ENCODE measurements around the gene TTLL13. TPM values are rescaled to one million over a fixed set of nuclear protein-coding genes. Genes with fewer than 3 reads are reported as not detected.

TTLL13 gene
- total and polyA plus RNA-seq, 12 donors = 0.11 to 1.9 (median 0.28) TPM; not detected in 5

DNA sequence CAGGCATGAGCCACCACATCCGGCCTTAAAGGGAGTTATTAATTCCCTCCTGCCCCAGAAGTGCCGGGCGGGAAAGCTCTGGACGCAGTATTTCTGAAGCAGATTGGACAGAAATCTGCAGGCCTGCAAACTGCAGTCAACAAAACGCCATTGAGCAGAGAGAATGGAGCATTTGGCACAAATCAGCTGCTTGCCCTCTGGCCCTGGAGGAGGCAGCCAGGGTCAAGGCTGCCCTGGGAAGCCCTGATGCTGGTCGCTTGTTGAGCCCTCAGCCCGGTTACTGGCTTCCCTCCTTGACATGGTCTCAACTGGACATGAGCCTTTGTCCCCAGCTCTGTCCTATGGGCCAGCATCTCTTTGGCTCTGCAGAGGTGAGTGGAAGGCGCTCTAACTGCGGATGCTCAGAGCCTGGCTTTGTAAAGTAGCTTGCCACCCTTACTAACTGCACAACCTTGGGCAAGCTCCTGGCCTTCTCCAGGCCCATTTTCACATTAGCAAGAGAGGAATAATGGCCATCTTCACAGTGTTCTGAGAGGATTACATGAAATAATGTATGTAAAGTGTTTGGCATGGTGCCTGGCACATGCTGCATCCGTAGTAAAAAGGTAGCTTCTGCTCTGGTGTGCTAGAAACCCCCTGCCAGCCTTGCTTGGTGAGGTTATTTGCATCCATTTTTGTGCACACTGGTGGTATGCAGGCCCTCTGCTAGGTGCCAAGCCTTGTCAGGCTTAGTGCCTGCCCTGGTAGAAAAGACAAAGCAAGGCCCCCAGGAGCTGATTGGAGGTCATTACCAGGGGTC is 44.1 kb upstream of the TTLL13 start:
- WGBS, 4 donors = 71 to 91% (median 75%) methylated on average over 4 to 10 of the region's 10 CpGs
- Histone ChIP-seq H3K4me3 (no peak overlapping the region), H3K4me1 (replicated peaks in 1 of 2) (peaks cover 25 to 58% of the 10 kb centered on the region in 2 donors), H3K27ac (peak overlapping the region in 1 of 5 donors; percentile 57), H3K9me3 (replicated peaks in 1 of 3) (no peaks in the 10 kb centered on the region), H3K27me3 (no peaks in the 10 kb centered on the region), H3K36me3 (replicated peaks in 1 of 2) (peaks cover 0 to 6% of the 10 kb centered on the region in 2 donors)
- DNase-seq = no peak
- intact Hi-C loops (cut with DNase I) = no loop called here
- TF ChIP-seq, protein P1, sequence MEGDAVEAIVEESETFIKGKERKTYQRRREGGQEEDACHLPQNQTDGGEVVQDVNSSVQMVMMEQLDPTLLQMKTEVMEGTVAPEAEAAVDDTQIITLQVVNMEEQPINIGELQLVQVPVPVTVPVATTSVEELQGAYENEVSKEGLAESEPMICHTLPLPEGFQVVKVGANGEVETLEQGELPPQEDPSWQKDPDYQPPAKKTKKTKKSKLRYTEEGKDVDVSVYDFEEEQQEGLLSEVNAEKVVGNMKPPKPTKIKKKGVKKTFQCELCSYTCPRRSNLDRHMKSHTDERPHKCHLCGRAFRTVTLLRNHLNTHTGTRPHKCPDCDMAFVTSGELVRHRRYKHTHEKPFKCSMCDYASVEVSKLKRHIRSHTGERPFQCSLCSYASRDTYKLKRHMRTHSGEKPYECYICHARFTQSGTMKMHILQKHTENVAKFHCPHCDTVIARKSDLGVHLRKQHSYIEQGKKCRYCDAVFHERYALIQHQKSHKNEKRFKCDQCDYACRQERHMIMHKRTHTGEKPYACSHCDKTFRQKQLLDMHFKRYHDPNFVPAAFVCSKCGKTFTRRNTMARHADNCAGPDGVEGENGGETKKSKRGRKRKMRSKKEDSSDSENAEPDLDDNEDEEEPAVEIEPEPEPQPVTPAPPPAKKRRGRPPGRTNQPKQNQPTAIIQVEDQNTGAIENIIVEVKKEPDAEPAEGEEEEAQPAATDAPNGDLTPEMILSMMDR (IDR thresholded peaks at IDR 0.05) = no peak
- no peak for TF ChIP-seq POLR2A (IDR thresholded peaks at IDR 0.05)

- Histone ChIP-seq H3K9me3 (replicated peaks in 1 of 3) (no peaks in the 10 kb centered on the region), H3K4me3 (no peak overlapping the region), H3K27me3 (no peaks in the 10 kb centered on the region), H3K27ac (peak overlapping the region in 1 of 5 donors; percentile 57), H3K4me1 (replicated peaks in 1 of 2) (peaks cover 22 to 55% of the 10 kb centered on the region in 2 donors), H3K36me3 (replicated peaks in 1 of 2) (peaks cover 0 to 11% of the 10 kb centered on the region in 2 donors)
- peak in 6 of 7 donors; percentile 48 to 82 (median 76) for DNase-seq
- no peak for TF ChIP-seq POLR2A (IDR thresholded peaks at IDR 0.05)
- TF ChIP-seq, protein P1 (IDR thresholded peaks at IDR 0.05) = no peak
- WGBS, 4 donors = 50 to 83% (median 57%) methylated on average over 5 of the region's 5 CpGs
- intact Hi-C loops (cut with DNase I) = no loop called here
Observed at GRCh38 chr15:90205886-90206285, 43.5 kb upstream of the TTLL13 start.

DNA sequence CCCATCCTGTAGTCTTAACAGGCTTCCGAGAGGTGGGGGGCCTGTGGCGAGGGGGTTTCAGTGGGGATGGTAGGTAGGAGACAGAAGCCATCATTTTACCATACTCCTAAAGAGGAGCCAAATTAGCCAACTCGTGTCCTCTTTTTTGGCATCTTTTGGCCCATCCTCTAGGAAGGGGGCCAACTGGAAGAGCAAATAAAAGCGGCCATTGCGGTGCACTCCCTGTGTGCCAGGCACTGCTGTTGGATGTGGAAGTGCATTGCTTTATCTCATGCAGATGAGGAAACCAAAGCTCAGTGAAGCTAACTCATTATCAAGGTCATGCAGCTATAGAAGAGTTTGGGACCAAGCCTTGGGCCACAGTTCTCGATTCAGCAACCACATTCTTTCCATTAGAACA is 42.1 kb upstream of the TTLL13 start:
- Histone ChIP-seq H3K27me3 (no peaks in the 10 kb centered on the region), H3K9me3 (replicated peaks in 1 of 3) (no peaks in the 10 kb centered on the region), H3K4me3 (no peak overlapping the region), H3K4me1 (replicated peaks in 1 of 2) (peaks cover 24 to 60% of the 10 kb centered on the region in 2 donors), H3K36me3 (replicated peaks in 1 of 2) (peaks cover 0 to 11% of the 10 kb centered on the region in 2 donors), H3K27ac (no peak overlapping the region)
- TF ChIP-seq, protein P1 (IDR thresholded peaks at IDR 0.05) = no peak
- no peak for TF ChIP-seq POLR2A (IDR thresholded peaks at IDR 0.05)
- no peak for DNase-seq
- intact Hi-C loops (cut with DNase I) = no loop called here
- 90 to 95% (median 92%) methylated on average over 5 to 6 of the region's 6 CpGs for WGBS, 4 donors

DNA sequence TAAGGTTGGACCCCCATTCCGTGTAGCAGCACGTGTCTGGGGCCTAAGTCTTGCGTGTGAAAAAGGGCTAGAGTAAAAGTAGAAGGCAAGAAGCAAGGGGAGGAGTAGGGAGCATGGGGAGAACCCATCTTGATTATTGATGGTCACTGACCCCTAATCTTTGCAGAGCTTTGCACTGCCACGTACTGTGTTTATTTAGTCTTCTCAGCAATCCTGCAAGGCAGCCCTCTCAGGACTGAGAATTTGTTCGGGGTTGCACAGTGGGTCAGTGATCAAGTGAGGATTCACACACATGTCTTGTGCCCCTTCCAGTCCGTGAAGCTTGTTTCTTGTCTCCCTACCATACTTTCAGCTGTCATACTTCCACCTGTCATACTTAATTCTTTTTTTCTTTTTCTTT is 41.0 kb upstream of the TTLL13 start:
- intact Hi-C loops (cut with DNase I) = no loop called here

More for the DNA sequence above, 41.0 kb upstream of the TTLL13 start:
- no peaks in the 10 kb centered on the region for H3K9me3 ChIP-seq (replicated peaks in 1 of 3)
- no peak for DNase-seq
- no peaks in the 10 kb centered on the region for H3K27me3 ChIP-seq
- 87 to 93% (median 91%) methylated on average over 6 of the region's 6 CpGs for WGBS, 4 donors
- no peak for TF ChIP-seq POLR2A (IDR thresholded peaks at IDR 0.05)
- TF ChIP-seq, protein P1 (IDR thresholded peaks at IDR 0.05) = no peak
- H3K27ac ChIP-seq = no peak overlapping the region
- H3K4me1 ChIP-seq (replicated peaks in 1 of 2) = peaks cover 23 to 60% of the 10 kb centered on the region in 2 donors
- peaks cover 0 to 11% of the 10 kb centered on the region in 2 donors for H3K36me3 ChIP-seq (replicated peaks in 1 of 2)
- no peak overlapping the region for H3K4me3 ChIP-seq

All from adrenal gland (tissue), 12 donors.